ENCODE data around the gene RAB31.

- TF ChIP-seq CTCF (IDR thresholded peaks at IDR 0.05) = no peak
- no peak for TF ChIP-seq POLR2A (IDR thresholded peaks at IDR 0.05)
Observed at GRCh38 chr18:9755615-9756014, 47.5 kb downstream of the RAB31 start.
